Bronchial epithelial cell (primary cell): ENCODE measurements around the gene CREBBP. TPM values are rescaled to one million over a fixed set of nuclear protein-coding genes. Genes with fewer than 3 reads are reported as not detected.

Experiments
- DNase-seq: peaks from one replicate; pipeline ENCODE4 v3.0.0-alpha.2; 2010; ENCODE audit warnings: low read depth
- FAIRE-seq: peaks from 2 replicates; lab custom pipeline; 2011; peaks lifted over from hg19 to GRCh38; lab: Jason Lieb, UNC
- H3K27me3 ChIP-seq: 2 replicates; pipeline ENCODE4 v1.5.1; 2011; ENCODE audit warnings: low read length; ENCODE audit not compliant: control insufficient read depth, insufficient read depth
- H3K36me3 ChIP-seq: 2 replicates; pipeline ENCODE4 v1.5.1; 2011; ENCODE audit warnings: low read length; ENCODE audit not compliant: control insufficient read depth, insufficient read depth
- H3K4me3 ChIP-seq: 2 replicates; pipeline ENCODE4 v1.5.1; 2011; ENCODE audit warnings: mild to moderate bottlenecking, low read depth, low read length, control low read depth
- total RNA-seq: library from RNA; depleted of rRNA; stranded (reverse); fragments of >200 nt; gene quantifications from 2 replicates; pipeline ENCODE4 v1.2.1, GENCODE V29; 2014
- TF ChIP-seq, protein P1 (sequence below): IDR thresholded peaks from 2 replicates; pipeline ENCODE4 v1.5.1; 2011; ENCODE audit warnings: mild to moderate bottlenecking, moderate library complexity, low read length, control low read depth, inconsistent platforms; ENCODE audit not compliant: insufficient read depth, severe bottlenecking

The CREBBP gene
- total RNA-seq, 1 donor from 2014 or later = 7.4 TPM

DNA sequence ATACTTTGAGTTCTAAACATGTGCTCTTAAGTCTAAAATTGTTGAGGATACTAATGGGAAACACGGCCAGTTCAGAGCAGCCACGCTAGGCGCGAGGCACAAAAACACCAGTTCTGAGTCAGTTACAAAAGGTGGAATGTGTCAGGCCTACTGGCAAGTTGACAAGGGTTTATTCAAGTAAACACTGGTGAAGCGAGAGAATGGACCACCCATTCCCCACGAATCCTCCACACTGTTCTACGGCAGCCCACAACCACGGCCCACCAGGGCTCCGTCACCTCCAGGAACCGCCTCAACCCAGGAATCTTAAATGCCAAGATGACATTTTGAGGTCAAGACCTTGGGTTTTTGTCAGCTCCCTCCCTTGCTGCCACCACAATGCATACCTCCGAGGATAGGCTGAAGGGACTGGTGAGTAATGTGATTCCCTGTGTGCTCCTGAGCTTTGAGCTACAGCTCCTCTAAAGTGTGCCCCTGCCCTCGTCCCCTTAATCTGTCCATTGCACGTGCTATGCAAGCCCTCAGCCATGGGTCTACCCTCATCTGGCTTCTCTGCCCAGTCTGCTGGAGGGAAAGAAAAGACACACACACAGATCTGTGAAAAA is 134.7 kb downstream of the CREBBP start:
- FAIRE-seq = no peak
- peaks cover 21% of the 10 kb centered on the region for H3K36me3 ChIP-seq

DNA sequence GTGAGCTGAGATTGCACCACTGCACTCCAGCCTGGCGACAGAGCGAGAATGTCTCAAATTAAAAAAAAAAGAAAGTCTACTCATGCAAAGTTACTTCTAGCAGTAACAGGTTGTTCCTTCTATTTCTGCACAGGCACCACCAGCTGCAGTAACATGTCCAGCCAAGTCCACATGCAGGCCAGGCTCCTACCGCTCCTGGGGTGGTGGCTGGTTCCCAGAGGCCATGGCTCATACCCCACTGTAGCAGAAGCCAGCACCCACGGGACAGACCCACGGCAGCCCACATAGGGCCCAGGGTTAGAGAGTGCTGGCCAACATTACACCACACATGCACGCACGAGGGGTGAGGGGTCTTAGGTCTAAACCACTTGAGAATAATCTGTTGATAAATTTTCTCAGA is 136.5 kb downstream of the CREBBP start:
- FAIRE-seq (no peak), DNase-seq (no peak)
- H3K4me3 ChIP-seq = no peak overlapping the region
- TF ChIP-seq, protein P1, sequence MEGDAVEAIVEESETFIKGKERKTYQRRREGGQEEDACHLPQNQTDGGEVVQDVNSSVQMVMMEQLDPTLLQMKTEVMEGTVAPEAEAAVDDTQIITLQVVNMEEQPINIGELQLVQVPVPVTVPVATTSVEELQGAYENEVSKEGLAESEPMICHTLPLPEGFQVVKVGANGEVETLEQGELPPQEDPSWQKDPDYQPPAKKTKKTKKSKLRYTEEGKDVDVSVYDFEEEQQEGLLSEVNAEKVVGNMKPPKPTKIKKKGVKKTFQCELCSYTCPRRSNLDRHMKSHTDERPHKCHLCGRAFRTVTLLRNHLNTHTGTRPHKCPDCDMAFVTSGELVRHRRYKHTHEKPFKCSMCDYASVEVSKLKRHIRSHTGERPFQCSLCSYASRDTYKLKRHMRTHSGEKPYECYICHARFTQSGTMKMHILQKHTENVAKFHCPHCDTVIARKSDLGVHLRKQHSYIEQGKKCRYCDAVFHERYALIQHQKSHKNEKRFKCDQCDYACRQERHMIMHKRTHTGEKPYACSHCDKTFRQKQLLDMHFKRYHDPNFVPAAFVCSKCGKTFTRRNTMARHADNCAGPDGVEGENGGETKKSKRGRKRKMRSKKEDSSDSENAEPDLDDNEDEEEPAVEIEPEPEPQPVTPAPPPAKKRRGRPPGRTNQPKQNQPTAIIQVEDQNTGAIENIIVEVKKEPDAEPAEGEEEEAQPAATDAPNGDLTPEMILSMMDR = no peak
- no peaks in the 10 kb centered on the region for H3K27me3 ChIP-seq
- peaks cover 30% of the 10 kb centered on the region for H3K36me3 ChIP-seq

More for the DNA sequence above, 134.7 kb downstream of the CREBBP start:
- TF ChIP-seq, protein P1 = no peak
- no peak for DNase-seq
- Histone ChIP-seq H3K27me3 (no peaks in the 10 kb centered on the region), H3K4me3 (no peak overlapping the region)

GRCh38 chr16:3740934-3741333 is 139.6 kb downstream of the CREBBP start:
- Histone ChIP-seq H3K4me3 (no peak overlapping the region), H3K27me3 (no peaks in the 10 kb centered on the region), H3K36me3 (peaks cover 30% of the 10 kb centered on the region)
- TF ChIP-seq, protein P1 = no peak
- FAIRE-seq = no peak
- DNase-seq = no peak

DNA sequence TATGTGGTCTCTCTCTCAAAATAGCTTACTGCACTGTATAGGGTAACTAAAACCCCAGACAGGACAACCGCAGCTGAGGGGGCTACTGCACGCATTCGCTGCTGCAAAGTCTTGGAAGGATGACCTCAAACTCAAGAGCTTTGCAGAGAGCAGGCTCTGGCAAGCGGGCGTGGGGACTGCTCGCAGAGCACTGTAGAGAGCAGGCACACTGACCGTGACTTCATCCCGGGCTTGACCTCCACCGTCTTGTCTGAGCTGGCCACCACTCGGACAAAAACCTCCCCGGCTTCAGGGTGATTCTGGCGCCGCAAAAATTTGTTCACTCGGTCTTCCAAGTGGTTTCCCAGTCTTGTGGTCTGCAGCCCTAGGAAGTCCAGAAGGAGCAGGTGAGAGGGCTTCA is 140.3 kb downstream of the CREBBP start:
- DNase-seq (no peak), FAIRE-seq (peak; percentile 79)
- Histone ChIP-seq H3K27me3 (no peaks in the 10 kb centered on the region), H3K4me3 (no peak overlapping the region), H3K36me3 (peaks cover 35% of the 10 kb centered on the region)
- TF ChIP-seq, protein P1 = no peak

GRCh38 chr16:3739636-3740035 is 140.9 kb downstream of the CREBBP start:
- no peaks in the 10 kb centered on the region for H3K27me3 ChIP-seq

More at GRCh38 chr16:3739636-3740035, 140.9 kb downstream of the CREBBP start:
- TF ChIP-seq, protein P1 = no peak
- FAIRE-seq = no peak
- Histone ChIP-seq H3K36me3 (peaks cover 38% of the 10 kb centered on the region), H3K4me3 (no peak overlapping the region)
- no peak for DNase-seq
